GM13976 (cell line): Measurements from ENCODE around the gene SLC30A9.
A peak's percentile ranks its signal among the peaks of the same experiment; 100 is the strongest.

Experiments used
- DNase-seq: peaks from one replicate; pipeline ENCODE4 v3.0.0; 2012; ENCODE audit warnings: low spot score
- CTCF ChIP-seq: IDR thresholded peaks from 2 replicates; pipeline ENCODE4 v1.5.1; 2012; ENCODE audit warnings: borderline replicate concordance, mild to moderate bottlenecking; ENCODE audit not compliant: insufficient read depth; ENCODE audit errors: extremely low read depth, missing control alignments, control extremely low read depth
- in situ Hi-C: fragments of 300-500 bp; cut with MboI; formaldehyde crosslinking; loops from one replicate; pipeline ENCODE4 v1.12.0; 2022; ENCODE audit warnings: low sequenced_read_pairs, mixed read lengths, inconsistent platforms; ENCODE audit not compliant: unreplicated experiment

The SLC30A9 gene

GRCh38 chr4:41963105-41963504 lies 27.2 kb upstream of the SLC30A9 start:
- in situ Hi-C loops = loop anchor here (25.0 kb wide), 1 partner anchor 324 kb away; no protein-coding TSS in a partner anchor
- DNase-seq = no peak
- TF ChIP-seq CTCF = peak; percentile 18

GRCh38 chr4:41964401-41964800 lies 25.9 kb upstream of the SLC30A9 start:
- TF ChIP-seq CTCF = no peak
- no peak for DNase-seq
- in situ Hi-C loops = loop anchor here (25.0 kb wide), 1 partner anchor 323 kb away; no protein-coding TSS in a partner anchor

- DNase-seq = no peak
- no peak for TF ChIP-seq CTCF
- in situ Hi-C loops = loop anchor here (25.0 kb wide), 1 partner anchor 320 kb away; no protein-coding TSS in a partner anchor
Measured at GRCh38 chr4:41967392-41967791, 22.9 kb upstream of the SLC30A9 start.

GRCh38 chr4:41969671-41970070 lies 20.7 kb upstream of the SLC30A9 start:
- TF ChIP-seq CTCF = no peak
- in situ Hi-C loops = loop anchor here (25.0 kb wide), 1 partner anchor 318 kb away; no protein-coding TSS in a partner anchor
- DNase-seq = no peak

GRCh38 chr4:41975341-41975740 lies 15.0 kb upstream of the SLC30A9 start:
- DNase-seq = no peak
- in situ Hi-C loops = loop anchor here (25.0 kb wide), 1 partner anchor 537 kb away; no protein-coding TSS in a partner anchor
- no peak for TF ChIP-seq CTCF

- no peak for TF ChIP-seq CTCF
- in situ Hi-C loops = loop anchor here (25.0 kb wide), 1 partner anchor 535 kb away; no protein-coding TSS in a partner anchor
- DNase-seq = no peak
Measured at GRCh38 chr4:41976775-41977516, 13.4 kb upstream of the SLC30A9 start.
